Measurements from ENCODE around the gene ITGAE. TPM values are rescaled to one million over a fixed set of nuclear protein-coding genes. Genes with fewer than 3 reads are reported as not detected.
A peak's percentile ranks its signal among the peaks of the same experiment; 100 is the strongest.
"Not testable (repeated sequence)": the region's sequence is repeated elsewhere in the genome, so short reads cannot be mapped to it uniquely, and the experiment has no call there.

Gene ITGAE
- total RNA-seq, 2 experiments from 2014 or later = 31.8 to 32.4 TPM

DNA sequence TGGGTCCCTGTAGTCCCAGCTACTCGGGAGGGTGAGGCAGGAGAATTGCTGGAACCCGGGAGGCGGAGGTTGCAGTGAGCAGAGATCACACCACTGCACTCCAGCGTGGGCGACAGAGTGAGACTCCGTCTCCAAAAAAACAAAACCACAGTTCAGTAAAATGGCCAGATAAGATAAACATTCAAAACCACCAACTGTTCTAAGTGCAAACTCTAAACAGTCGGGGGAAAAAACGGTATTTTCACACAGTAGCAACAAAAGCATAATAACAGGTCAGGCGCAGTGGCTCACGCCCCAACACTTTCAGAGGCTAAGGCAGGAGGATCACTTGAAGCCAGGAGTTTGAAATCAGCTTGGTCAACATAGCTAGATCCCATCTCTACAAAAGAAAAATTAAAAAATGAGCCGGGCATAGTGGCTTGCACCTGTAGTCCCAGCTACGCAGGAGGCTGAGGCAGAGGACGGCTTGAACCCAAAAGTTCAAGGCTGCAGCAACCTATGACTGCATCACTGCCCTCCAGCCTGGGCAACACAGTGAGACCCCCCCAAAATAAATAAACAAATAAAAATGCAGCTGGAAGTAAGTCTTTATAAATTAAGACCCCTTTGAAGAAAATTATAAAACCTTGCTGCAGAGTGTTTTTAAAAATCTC lies 88.1 kb downstream of the ITGAE start:
- H3K27me3 Mint-ChIP-seq = no peaks in the 10 kb centered on the region
- ChIA-PET POLR2A (interaction anchor here (0.9 to 7.2 kb wide), 6 partner anchors 7 to 97 kb away, joined by 3 to 75 read pairs (median 5); partner anchors contain the start of genes HASPIN and P2RX5), CTCF (interaction anchor here (1.5 to 4.8 kb wide), 3 partner anchors 9 to 25 kb away, joined by 4 to 33 read pairs (median 24); partner anchors contain the start of gene HASPIN)
- intact Hi-C loops (cut with micrococcal nuclease) = loop anchor here (10.0 kb wide), 1 partner anchor 52 kb away; no protein-coding TSS in a partner anchor
- peak; percentile 1 for ATAC-seq
- H3K4me3 Mint-ChIP-seq = peak overlapping the region; percentile 15
- DNase-seq = peak; percentile 68
- H3K27ac Mint-ChIP-seq = peak overlapping the region; percentile 85
- TF ChIP-seq, protein P1, sequence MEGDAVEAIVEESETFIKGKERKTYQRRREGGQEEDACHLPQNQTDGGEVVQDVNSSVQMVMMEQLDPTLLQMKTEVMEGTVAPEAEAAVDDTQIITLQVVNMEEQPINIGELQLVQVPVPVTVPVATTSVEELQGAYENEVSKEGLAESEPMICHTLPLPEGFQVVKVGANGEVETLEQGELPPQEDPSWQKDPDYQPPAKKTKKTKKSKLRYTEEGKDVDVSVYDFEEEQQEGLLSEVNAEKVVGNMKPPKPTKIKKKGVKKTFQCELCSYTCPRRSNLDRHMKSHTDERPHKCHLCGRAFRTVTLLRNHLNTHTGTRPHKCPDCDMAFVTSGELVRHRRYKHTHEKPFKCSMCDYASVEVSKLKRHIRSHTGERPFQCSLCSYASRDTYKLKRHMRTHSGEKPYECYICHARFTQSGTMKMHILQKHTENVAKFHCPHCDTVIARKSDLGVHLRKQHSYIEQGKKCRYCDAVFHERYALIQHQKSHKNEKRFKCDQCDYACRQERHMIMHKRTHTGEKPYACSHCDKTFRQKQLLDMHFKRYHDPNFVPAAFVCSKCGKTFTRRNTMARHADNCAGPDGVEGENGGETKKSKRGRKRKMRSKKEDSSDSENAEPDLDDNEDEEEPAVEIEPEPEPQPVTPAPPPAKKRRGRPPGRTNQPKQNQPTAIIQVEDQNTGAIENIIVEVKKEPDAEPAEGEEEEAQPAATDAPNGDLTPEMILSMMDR (IDR thresholded peaks at IDR 0.05) = no peak
- H3K36me3 Mint-ChIP-seq (ENCODE audit: low read depth) = peaks cover 43% of the 10 kb centered on the region
- no peaks in the 10 kb centered on the region for H3K9me3 Mint-ChIP-seq
- H3K4me1 Mint-ChIP-seq (ENCODE audit: low read depth) = peaks cover 48% of the 10 kb centered on the region

DNA sequence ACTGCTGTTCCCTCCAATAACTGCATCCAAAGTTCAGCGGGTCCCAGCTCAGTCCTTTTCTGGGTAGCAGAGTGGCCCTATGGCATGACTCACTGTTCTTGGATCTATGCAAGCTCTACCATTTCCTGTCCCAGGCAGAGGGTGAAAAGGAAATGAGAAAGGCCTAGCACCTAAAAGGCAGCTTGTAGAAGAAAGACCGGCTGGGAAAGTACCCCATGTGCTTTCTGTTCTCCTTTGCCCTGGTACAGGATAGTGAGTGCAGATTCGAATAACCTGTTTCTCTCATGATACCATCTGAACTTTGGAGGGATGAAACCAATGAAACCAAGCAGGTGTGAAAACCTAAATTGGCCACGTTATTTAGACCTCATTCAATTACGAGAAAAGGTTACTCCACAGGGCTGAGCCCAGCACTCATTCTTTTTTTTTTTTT lies 90.0 kb downstream of the ITGAE start:
- ATAC-seq (peak; percentile 96), DNase-seq (peak; percentile 89)
- Mint-ChIP-seq H3K4me3 (peak overlapping the region; percentile 31), H3K4me1 (ENCODE audit: low read depth) (peaks cover 52% of the 10 kb centered on the region), H3K36me3 (ENCODE audit: low read depth) (peaks cover 30% of the 10 kb centered on the region), H3K9me3 (no peaks in the 10 kb centered on the region), H3K27me3 (no peaks in the 10 kb centered on the region), H3K27ac (peak overlapping the region; percentile 83)
- ChIA-PET CTCF (interaction anchor here (0.8 to 4.8 kb wide), 8 partner anchors 11 to 134 kb away, joined by 3 to 33 read pairs (median 4); partner anchors contain the start of genes HASPIN and NCBP3), POLR2A (interaction anchor here (0.6 to 7.2 kb wide), 10 partner anchors 8 to 136 kb away, joined by 3 to 75 read pairs (median 4); partner anchors contain the start of genes EMC6, HASPIN, NCBP3 and P2RX5)
- intact Hi-C loops (cut with micrococcal nuclease) = loop anchor here (10.0 kb wide), 1 partner anchor 54 kb away; no protein-coding TSS in a partner anchor
- TF ChIP-seq, protein P1 (IDR thresholded peaks at IDR 0.05) = no peak

DNA sequence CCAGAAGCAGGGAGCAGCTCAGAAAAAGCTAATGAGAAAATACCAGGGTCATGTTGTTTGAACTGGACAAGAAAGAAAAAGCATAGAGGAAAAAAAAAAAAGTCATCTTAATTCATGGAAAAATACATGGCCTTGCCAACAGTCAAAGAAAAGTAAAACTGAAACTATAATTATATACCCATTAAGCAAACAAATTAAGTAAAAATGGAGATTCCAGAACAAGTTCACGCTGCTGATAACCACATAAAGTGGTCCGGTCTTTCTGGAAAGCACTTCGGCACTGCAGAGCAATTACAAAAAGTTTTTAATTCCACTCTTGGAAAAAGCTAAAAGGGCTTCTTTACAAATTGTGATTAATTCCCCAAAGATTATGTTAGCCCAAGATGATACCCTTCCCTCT lies 92.6 kb downstream of the ITGAE start:
- H3K27ac Mint-ChIP-seq = peak overlapping the region; percentile 21
- no peaks in the 10 kb centered on the region for H3K27me3 Mint-ChIP-seq
- H3K36me3 Mint-ChIP-seq (ENCODE audit: low read depth) = peaks cover 17% of the 10 kb centered on the region
- no peak overlapping the region for H3K4me3 Mint-ChIP-seq
- ATAC-seq (no peak), DNase-seq (no peak)
- intact Hi-C loops (cut with micrococcal nuclease) = no loop called here
- TF ChIP-seq, protein P1 (IDR thresholded peaks at IDR 0.05) = no peak
- POLR2A ChIA-PET = interaction anchor here (1.1 to 7.2 kb wide), 2 partner anchors 12 to 14 kb away, joined by 3 to 75 read pairs; partner anchors contain the start of gene P2RX5
- H3K9me3 Mint-ChIP-seq = no peaks in the 10 kb centered on the region
- CTCF ChIA-PET = interaction anchor here (1.0 to 2.1 kb wide), 5 partner anchors 12 to 31 kb away, joined by 3 to 7 read pairs (median 4); partner anchors contain the start of gene P2RX5
- peaks cover 47% of the 10 kb centered on the region for H3K4me1 Mint-ChIP-seq (ENCODE audit: low read depth)

DNA sequence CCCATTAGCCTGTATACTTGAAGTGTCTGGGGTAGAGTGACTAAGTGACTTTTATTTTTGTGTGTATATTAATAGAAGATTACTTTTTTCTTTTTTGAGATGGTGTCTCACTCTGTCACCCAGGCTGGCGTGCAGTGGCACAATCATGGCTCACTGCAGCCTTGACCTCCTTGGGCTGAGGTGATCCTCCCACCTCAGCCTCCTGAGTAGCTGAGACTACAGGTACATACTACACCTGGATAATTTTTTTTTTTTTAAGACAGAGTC lies 95.3 kb downstream of the ITGAE start:
- ChIA-PET POLR2A (interaction anchor here (0.6 to 0.9 kb wide), 3 partner anchors 14 to 49 kb away, joined by 3 read pairs; no protein-coding TSS in a partner anchor), CTCF (interaction anchor here (1.6 kb wide), 1 partner anchor 12 kb away, joined by 3 read pairs; no protein-coding TSS in a partner anchor)
- H3K27ac Mint-ChIP-seq; H3K9me3 Mint-ChIP-seq; H3K4me3 Mint-ChIP-seq; H3K27me3 Mint-ChIP-seq; intact Hi-C loops (cut with micrococcal nuclease); DNase-seq; ATAC-seq: not testable (repeated sequence)
- peaks cover 28% of the 10 kb centered on the region for H3K4me1 Mint-ChIP-seq (ENCODE audit: low read depth)
- peaks cover 11% of the 10 kb centered on the region for H3K36me3 Mint-ChIP-seq (ENCODE audit: low read depth)

DNA sequence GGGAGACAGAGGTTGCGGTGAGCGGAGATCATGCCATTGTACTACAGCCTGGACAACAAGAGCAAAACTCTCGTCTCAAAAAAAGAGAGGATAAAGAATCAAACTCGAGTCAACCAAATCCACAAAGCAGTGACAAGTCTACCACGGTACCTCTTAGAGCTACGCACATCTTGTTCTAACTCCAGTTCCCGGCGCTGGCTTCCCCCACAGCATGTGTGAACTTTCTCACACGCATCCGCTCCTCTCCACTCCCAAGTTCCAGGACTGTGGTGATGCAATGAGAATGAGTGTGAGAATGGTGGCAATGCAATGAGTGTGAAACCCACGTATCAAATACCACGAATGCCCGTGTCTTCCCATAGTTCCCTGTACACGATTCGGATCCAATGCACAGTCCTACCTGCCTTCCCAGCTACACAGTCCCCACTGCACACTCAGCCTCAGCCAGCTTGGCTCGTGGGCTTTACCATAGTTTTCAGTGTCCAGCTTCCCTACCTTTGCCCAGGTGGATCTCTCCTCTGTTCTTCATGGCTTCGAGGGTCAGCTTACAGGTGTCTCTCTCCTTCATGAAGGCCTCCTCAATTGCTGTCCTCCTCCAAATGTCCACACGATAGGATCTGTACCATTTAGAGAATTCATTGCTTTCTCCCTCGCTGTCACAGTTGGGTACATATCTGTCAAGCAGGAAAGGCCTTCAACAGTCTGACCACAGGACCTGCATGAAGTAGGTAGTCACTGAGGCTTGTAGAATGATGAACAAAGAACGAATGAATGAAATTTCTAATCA lies 95.9 kb downstream of the ITGAE start:
- CTCF ChIA-PET = interaction anchor here (1.6 kb wide), 1 partner anchor 13 kb away, joined by 3 read pairs; no protein-coding TSS in a partner anchor
- no peak overlapping the region for H3K4me3 Mint-ChIP-seq
- TF ChIP-seq, protein P1 (IDR thresholded peaks at IDR 0.05) = no peak
- H3K27ac Mint-ChIP-seq = no peak overlapping the region
- peaks cover 26% of the 10 kb centered on the region for H3K4me1 Mint-ChIP-seq (ENCODE audit: low read depth)
- intact Hi-C loops (cut with micrococcal nuclease) = no loop called here
- H3K27me3 Mint-ChIP-seq = no peaks in the 10 kb centered on the region
- peaks cover 11% of the 10 kb centered on the region for H3K36me3 Mint-ChIP-seq (ENCODE audit: low read depth)
- POLR2A ChIA-PET = interaction anchor here (0.7 to 0.9 kb wide), 2 partner anchors 14 to 49 kb away, joined by 3 read pairs; no protein-coding TSS in a partner anchor
- ATAC-seq (no peak), DNase-seq (no peak)
- H3K9me3 Mint-ChIP-seq = peaks cover 9% of the 10 kb centered on the region

DNA sequence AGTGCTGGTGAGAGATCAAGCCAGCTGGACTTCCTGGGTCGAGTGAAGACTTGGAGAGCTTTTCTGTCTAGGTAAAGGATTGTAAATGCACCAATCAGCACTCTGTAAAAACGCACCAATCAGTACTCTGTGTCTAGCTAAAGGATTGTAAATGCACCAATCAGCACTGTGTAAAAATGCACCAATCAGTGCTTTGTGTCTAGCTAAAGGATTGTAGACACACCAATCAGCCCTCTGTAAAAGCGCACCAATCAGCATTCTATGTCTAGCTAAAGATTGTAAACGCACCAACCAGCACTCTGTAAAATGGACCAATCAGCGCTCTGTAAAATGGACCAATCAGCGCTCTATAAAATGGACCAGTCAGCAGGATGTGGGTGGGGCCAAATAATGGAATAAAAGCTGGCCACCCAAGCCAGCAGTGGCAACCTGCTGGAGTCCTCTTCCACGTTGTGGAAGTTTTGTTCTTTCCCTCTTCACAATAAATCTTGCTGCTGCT lies 98.9 kb downstream of the ITGAE start:
- H3K27ac Mint-ChIP-seq; H3K4me3 Mint-ChIP-seq; H3K27me3 Mint-ChIP-seq; H3K4me1 Mint-ChIP-seq (ENCODE audit: low read depth); intact Hi-C loops (cut with micrococcal nuclease); CTCF ChIA-PET: not testable (repeated sequence)
- peaks cover 14% of the 10 kb centered on the region for H3K9me3 Mint-ChIP-seq
- DNase-seq = peak; percentile 19
- peaks cover 11% of the 10 kb centered on the region for H3K36me3 Mint-ChIP-seq (ENCODE audit: low read depth)
- ATAC-seq = peak; percentile 34
- POLR2A ChIA-PET = interaction anchor here (2.3 kb wide), 1 partner anchor 19 kb away, joined by 6 read pairs; no protein-coding TSS in a partner anchor

Data from activated CD8-positive, alpha-beta T cell treated with anti-CD3 and anti-CD28 coated beads for 36 hours (primary cell).